Right lobe of liver (tissue), 6 donors: ENCODE measurements around the gene OR52N2. TPM values are rescaled to one million over a fixed set of nuclear protein-coding genes. Genes with fewer than 3 reads are reported as not detected.

ENCODE experiments used
- ATAC-seq, 4 donors: fragments of 200-7000 bp; cut with Tn5 transposase; one replicate each; pipeline ENCODE4 v1.9.1; 2020; ENCODE audit warnings: mild to moderate bottlenecking in 4 of 4, moderate library complexity in 4 of 4
- DNase-seq, 3 donors: peaks; one replicate each; pipeline ENCODE4 v3.0.0-alpha.2; 2020
- H3K27ac ChIP-seq, 3 donors: fragments of 200-600 bp; one replicate each; pipeline ENCODE4 v1.8.0; 2022
- H3K27me3 ChIP-seq, 2 donors: fragments of 200-600 bp; one replicate each; pipeline ENCODE4 v1.8.0; 2022
- H3K36me3 ChIP-seq, 4 donors: fragments of 200-600 bp; sonication (generic) in 1 of 4; one replicate each; pipeline versions ENCODE4 v1.5.1 to v1.8.0; 2017 to 2022; ENCODE audit warnings: control low read depth in 1 of 4
- H3K4me1 ChIP-seq, 4 donors: fragments of 200-600 bp; sonication (generic) in 1 of 4; one replicate each; pipeline versions ENCODE4 v1.5.1 to v1.8.0; 2017 to 2022; ENCODE audit warnings: control low read depth in 1 of 4
- H3K4me3 ChIP-seq, 3 donors: fragments of 200-600 bp; one replicate each; pipeline ENCODE4 v1.8.0; 2022
- H3K9me3 ChIP-seq, 4 donors: fragments of 200-600 bp; sonication (generic) in 1 of 4; one replicate each; pipeline versions ENCODE4 v1.5.1 to v1.8.0; 2017 to 2022; ENCODE audit warnings: control low read depth in 1 of 4
- CTCF ChIP-seq, 4 donors: fragments of 200-600 bp in 3 of 4; fragments of 450-650 bp in 1 of 4; IDR thresholded peaks; one replicate each; pipeline versions ENCODE4 v1.5.1 to v1.8.0; 2016 to 2022; ENCODE audit warnings: antibody characterized with exemption in 4 of 4, mild to moderate bottlenecking in 2 of 4
- POLR2A ChIP-seq: fragments of 450-650 bp; IDR thresholded peaks from one replicate; pipeline ENCODE4 v1.6.1; 2017; ENCODE audit warnings: antibody characterized with exemption, mild to moderate bottlenecking
- WGBS: methylation state at CpG from one replicate; pipeline ENCODE4 v1.1.6; 2018; ENCODE audit warnings: low coverage, low lambda C conversion rate; ENCODE audit not compliant: insufficient coverage; ENCODE audit errors: missing lambda C conversion rate; 5-methylcytosine and 5-hydroxymethylcytosine counted together
- intact Hi-C, 2 donors: fragments of 100-400 bp; cut with DNase I; formaldehyde crosslinking; loops; one replicate each; pipeline versions ENCODE4 v1.11.2 to v1.14.1; 2022
- total RNA-seq, 6 experiments: library from RNA; depleted of rRNA in 2 of 6; stranded (reverse); fragments of >200 nt in 2 of 6; fragmentation: NEBNext Ultra II Directional in 3 of 6; extraction: Animal tissue kit (Norgen Biotek cat#: 25700) in 3 of 6; gene quantifications; one replicate each; pipeline versions ENCODE4 v1.1.0 to v1.2.4, GENCODE V29; 2016 to 2023
- donor health status: DM: no; HTN: yes; CAD: no.
- donor health status: DM: no; HTN: no; CAD: no.
- donor health status: DM: no; HTN: no; CAD: no.
- donor health status: DM: no; HTN: yes; CAD: no.
- donor health status: DM: no; HTN: yes; CAD: no.

Gene OR52N2
- total RNA-seq, 6 experiments from 2014 or later = not detected

GRCh38 chr11:5796541-5796940, 12.2 kb upstream of the OR52N2 start:
- Histone ChIP-seq H3K9me3 (no peaks in the 10 kb centered on the region), H3K4me3 (no peak overlapping the region), H3K27ac (no peak overlapping the region), H3K4me1 (no peaks in the 10 kb centered on the region), H3K27me3 (no peaks in the 10 kb centered on the region), H3K36me3 (no peaks in the 10 kb centered on the region)
- intact Hi-C loops = no loop called here
- DNase-seq (no peak), ATAC-seq (no peak)
- no peak for TF ChIP-seq POLR2A
- no peak for TF ChIP-seq CTCF (IDR thresholded peaks at IDR 0.05)
- 74% methylated on average over 6 of the region's 6 CpGs for WGBS

GRCh38 chr11:5803982-5804381, 4.7 kb upstream of the OR52N2 start:
- intact Hi-C loops = no loop called here
- H3K27ac ChIP-seq = no peak overlapping the region
- WGBS = 73% methylated on average over 5 of the region's 5 CpGs
- H3K4me1 ChIP-seq = peaks cover 0 to 4% (median 0%) of the 10 kb centered on the region in 4 donors
- no peaks in the 10 kb centered on the region for H3K27me3 ChIP-seq
- H3K36me3 ChIP-seq = no peaks in the 10 kb centered on the region
- no peak for DNase-seq
- no peaks in the 10 kb centered on the region for H3K9me3 ChIP-seq
- H3K4me3 ChIP-seq = no peak overlapping the region
- TF ChIP-seq CTCF (IDR thresholded peaks at IDR 0.05) (no peak), POLR2A (no peak)
- ATAC-seq = no peak

GRCh38 chr11:5807580-5807979, 1.1 kb upstream of the OR52N2 start:
- no peak overlapping the region for H3K27ac ChIP-seq
- 85% methylated on average over 9 of the region's 10 CpGs for WGBS
- no peak overlapping the region for H3K4me3 ChIP-seq
- DNase-seq (no peak), ATAC-seq (no peak)
- intact Hi-C loops = no loop called here
- no peak for TF ChIP-seq POLR2A
- no peak for TF ChIP-seq CTCF (IDR thresholded peaks at IDR 0.05)
- peaks cover 0 to 5% of the 10 kb centered on the region in 2 donors for H3K27me3 ChIP-seq
- no peaks in the 10 kb centered on the region for H3K36me3 ChIP-seq
- peaks cover 0 to 4% (median 0%) of the 10 kb centered on the region in 4 donors for H3K4me1 ChIP-seq
- no peaks in the 10 kb centered on the region for H3K9me3 ChIP-seq

- 32% methylated on average over 5 of the region's 5 CpGs for WGBS
- Histone ChIP-seq H3K4me3 (peak overlapping the region; percentile 25 to 45 (median 29)), H3K4me1 (peaks cover 0 to 4% (median 0%) of the 10 kb centered on the region in 4 donors), H3K36me3 (no peaks in the 10 kb centered on the region), H3K27me3 (peaks cover 0 to 5% of the 10 kb centered on the region in 2 donors), H3K27ac (no peak overlapping the region), H3K9me3 (no peaks in the 10 kb centered on the region)
- ATAC-seq (peak in 3 of 4 donors; percentile 12 to 51 (median 45)), DNase-seq (no peak)
- intact Hi-C loops = no loop called here
- no peak for TF ChIP-seq CTCF (IDR thresholded peaks at IDR 0.05)
- no peak for TF ChIP-seq POLR2A
These were observed 397 bp downstream of the OR52N2 start for GRCh38 chr11:5809122-5809519.
